HepG2 (cell line): ENCODE measurements around the gene WDR7. TPM values are rescaled to one million over a fixed set of nuclear protein-coding genes. Genes with fewer than 3 reads are reported as not detected.

Experiments used
- ATAC-seq: fragments of 200-7000 bp; cut with Tn5 transposase; 3 replicates; pipeline ENCODE4 v1.9.1; 2020; ENCODE audit warnings: mild to moderate bottlenecking, moderate library complexity
- BruUV-seq: library from RNA; stranded (reverse); fragments of 400-500 nt; replicated peaks from 2 replicates; lab custom pipeline; 2021; lab: Mats Ljungman, UMichigan
- CTCF ChIA-PET: fragments of 300-600 bp; formaldehyde crosslinking; extraction: SDS; loops from one replicate; lab custom pipeline; 2021; ENCODE audit warnings: low total read pairs, inconsistent platforms, low intra/inter-chr PET ratio; lab: Yijun Ruan, JAX
- POLR2A ChIA-PET: fragments of 350-600 bp; sonication (Branson Sonifier 250); formaldehyde crosslinking; loops from one replicate; lab custom pipeline; 2020; ENCODE audit warnings: antibody characterized with exemption, inconsistent platforms; lab: Yijun Ruan, JAX
- DNase-seq: peaks from one replicate; pipeline ENCODE4 v3.0.0-alpha.2; 2015; ENCODE audit warnings: low spot score
- FAIRE-seq: peaks from 3 replicates; lab custom pipeline; 2011; peaks lifted over from hg19 to GRCh38; lab: Jason Lieb, UNC
- H2AFZ ChIP-seq: one replicate; pipeline ENCODE4 v1.6.1; 2011; ENCODE audit warnings: low read length, inconsistent platforms
- H3K27ac ChIP-seq: fragments of 300-600 bp; 3 replicates; pipeline ENCODE4 v1.8.0; 2011; ENCODE audit warnings: mixed run types, mild to moderate bottlenecking, mixed read lengths, low read length, inconsistent platforms; ENCODE audit not compliant: insufficient read depth; ENCODE audit errors: extremely low read length
- H3K27me3 ChIP-seq, 2 experiments: fragments of 200-600 bp in 1 of 2; 2 replicates in 1 of 2; 3 replicates in 1 of 2; pipeline versions ENCODE4 v1.6.0 to v1.8.0; 2011; ENCODE audit warnings: low read length in 2 of 2, mild to moderate bottlenecking in 2 of 2, moderate library complexity in 2 of 2, inconsistent platforms in 1 of 2; ENCODE audit not compliant: insufficient read depth in 2 of 2, control insufficient read depth in 1 of 2
- H3K36me3 ChIP-seq, 2 experiments: fragments of 200-600 bp in 1 of 2; replicated peaks in 1 of 2; 2 replicates in 1 of 2; 3 replicates in 1 of 2; pipeline versions ENCODE4 v1.5.1 to v1.8.0; 2011; ENCODE audit warnings: low read length in 2 of 2, inconsistent platforms in 1 of 2; ENCODE audit not compliant: insufficient read depth in 2 of 2, control insufficient read depth in 1 of 2
- H3K4me1 ChIP-seq: 2 replicates; pipeline ENCODE4 v1.5.1; 2012; ENCODE audit warnings: low read length, inconsistent platforms; ENCODE audit not compliant: insufficient read depth
- H3K4me2 ChIP-seq: 2 replicates; pipeline ENCODE4 v1.6.0; 2011; ENCODE audit warnings: low read depth, low read length, inconsistent platforms
- H3K4me3 ChIP-seq, 3 experiments: fragments of 200-600 bp in 1 of 3; sonication (generic), shearing (Covaris generic) in 1 of 3; replicated peaks in 1 of 3; 2 replicates each; pipeline ENCODE4 v1.5.1; 2011 to 2016; ENCODE audit warnings: low read length in 3 of 3, inconsistent platforms in 2 of 3, low read depth in 2 of 3, mild to moderate bottlenecking in 2 of 3, control low read depth in 1 of 3, mixed read lengths in 1 of 3; ENCODE audit not compliant: insufficient read depth in 1 of 3
- H3K79me2 ChIP-seq: one replicate; pipeline ENCODE4 v1.6.1; 2011; ENCODE audit warnings: low read length, inconsistent platforms; ENCODE audit not compliant: insufficient read depth
- H3K9ac ChIP-seq: 2 replicates; pipeline ENCODE4 v1.6.0; 2011; ENCODE audit warnings: mild to moderate bottlenecking, low read depth, low read length, inconsistent platforms; ENCODE audit not compliant: insufficient read depth
- H3K9me3 ChIP-seq: 2 replicates; pipeline ENCODE4 v1.5.1; 2012; ENCODE audit warnings: mild to moderate bottlenecking, low read length
- H4K20me1 ChIP-seq: 2 replicates; pipeline ENCODE4 v1.6.0; 2011; ENCODE audit warnings: inconsistent platforms, mild to moderate bottlenecking, low read length, moderate library complexity; ENCODE audit not compliant: insufficient read depth
- HMGXB3 ChIP-seq: sonication (generic); formaldehyde crosslinking; IDR thresholded peaks from 2 replicates; pipeline ENCODE4 v1.4.0; 2020; ENCODE audit warnings: missing genetic modification reagents, borderline replicate concordance
- IRF2 ChIP-seq: IDR thresholded peaks from 2 replicates; pipeline ENCODE4 v1.6.1; 2018; ENCODE audit warnings: missing genetic modification reagents, missing compliant biosample characterization
- KDM4B ChIP-seq: sonication (generic); formaldehyde crosslinking; IDR thresholded peaks from 2 replicates; pipeline ENCODE4 v1.4.0; 2020; ENCODE audit warnings: missing genetic modification reagents
- PCBP1 ChIP-seq: fragments of 200-400 bp; formaldehyde crosslinking; IDR thresholded peaks from 2 replicates; pipeline ENCODE4 v1.6.1; 2017; ENCODE audit warnings: mild to moderate bottlenecking, low read depth, low read length, borderline replicate concordance
- RFX3 ChIP-seq: IDR thresholded peaks from 2 replicates; pipeline ENCODE4 v1.6.1; 2016; ENCODE audit warnings: missing biosample characterization, missing genetic modification reagents
- TBL1XR1 ChIP-seq: fragments of 150-350 bp; IDR thresholded peaks from 2 replicates; pipeline ENCODE4 v1.6.1; 2014; ENCODE audit warnings: borderline replicate concordance, low read length; ENCODE audit not compliant: partially characterized antibody
- ZFAT ChIP-seq: sonication (generic); formaldehyde crosslinking; conservative IDR thresholded peaks from 2 replicates; pipeline ENCODE4 v1.8.1; 2023; ENCODE audit warnings: missing genetic modification reagents, inconsistent platforms
- ZFP36 ChIP-seq: fragments of 150-350 bp; IDR thresholded peaks from 2 replicates; pipeline ENCODE4 v1.6.1; 2018; ENCODE audit warnings: borderline replicate concordance, low read length, low read depth; ENCODE audit not compliant: partially characterized antibody
- ZNF557 ChIP-seq: sonication (generic); formaldehyde crosslinking; IDR thresholded peaks from 2 replicates; pipeline ENCODE4 v1.4.0; 2020; ENCODE audit warnings: missing genetic modification reagents
- ZNF660 ChIP-seq: sonication (generic); formaldehyde crosslinking; IDR thresholded peaks from 2 replicates; pipeline ENCODE4 v1.5.1; 2020; ENCODE audit warnings: mild to moderate bottlenecking, low read depth, missing genetic modification reagents, borderline replicate concordance
- ZNF773 ChIP-seq: sonication (generic); formaldehyde crosslinking; IDR thresholded peaks from 2 replicates; pipeline ENCODE4 v1.4.0; 2020; ENCODE audit warnings: missing genetic modification reagents, borderline replicate concordance
- ZNF780A ChIP-seq: sonication (generic); formaldehyde crosslinking; IDR thresholded peaks from 2 replicates; pipeline ENCODE4 v1.8.0; 2022; ENCODE audit warnings: mild to moderate bottlenecking, missing genetic modification reagents, moderate library complexity
- ZNF878 ChIP-seq: sonication (generic); formaldehyde crosslinking; IDR thresholded peaks from 2 replicates; pipeline ENCODE4 v1.8.1; 2023; ENCODE audit warnings: mild to moderate bottlenecking, missing genetic modification reagents, moderate library complexity
- WGBS: methylation state at CpG from one replicate; pipeline ENCODE4 v1.1.6; 2017; ENCODE audit warnings: low lambda C conversion rate; 5-methylcytosine and 5-hydroxymethylcytosine counted together
- in situ Hi-C: cut with HindIII; loops from 2 replicates; pipeline ENCODE4 v1.10.0; 2017; ENCODE audit warnings: low pct_unique_long_range_greater_than_20kb; ENCODE audit not compliant: extremely low pct_ligation_motif_present
- intact Hi-C: fragments of 100-400 bp; cut with micrococcal nuclease; formaldehyde crosslinking; loops from one replicate; pipeline ENCODE4 v1.10.0; 2022; ENCODE audit not compliant: unreplicated experiment
- polyA plus RNA-seq, 8 experiments: library from polyadenylated mRNA; depleted of rRNA in 3 of 8; stranded (reverse) in 7 of 8; unstranded in 1 of 8; fragments of >200 nt; fragmentation: Illumina TruSeq in 4 of 8; extraction: Trizol in 4 of 8; gene quantifications; 2 replicates each; pipeline versions ENCODE4 v1.2.1 to v1.2.3, GENCODE V29; 2011 to 2016; ENCODE audit warnings: low read depth in 4 of 8, missing spikeins in 1 of 8, mixed read lengths in 1 of 8; ENCODE audit not compliant: insufficient read depth in 1 of 8
- total RNA-seq, 5 experiments: library from RNA; depleted of rRNA; stranded (reverse); fragments of >200 nt; fragmentation: Illumina TruSeq; extraction: Trizol; gene quantifications; 2 replicates each; pipeline ENCODE4 v1.2.3, GENCODE V29; 2016; ENCODE audit warnings: low read depth in 1 of 5
- TF ChIP-seq, protein P1 (sequence below): sonication (generic); formaldehyde crosslinking; IDR thresholded peaks from 2 replicates; pipeline ENCODE4 v1.4.0; 2020; ENCODE audit warnings: low read depth, mild to moderate bottlenecking, missing genetic modification reagents
- TF ChIP-seq, protein P2 (sequence below): sonication (generic); formaldehyde crosslinking; IDR thresholded peaks from 2 replicates; pipeline ENCODE4; 2020; ENCODE audit warnings: missing genetic modification reagents, mild to moderate bottlenecking, borderline replicate concordance
- TF ChIP-seq, protein P3 (sequence below): sonication (generic); formaldehyde crosslinking; IDR thresholded peaks from 2 replicates; pipeline ENCODE4 v1.5.0; 2020; ENCODE audit warnings: missing genetic modification reagents

Gene WDR7
- total and polyA plus RNA-seq, 2 of the 13 experiments (the other 11 are each of a cell fraction or from before 2014, with no cell fraction given): 2.0 to 7.8 TPM

DNA sequence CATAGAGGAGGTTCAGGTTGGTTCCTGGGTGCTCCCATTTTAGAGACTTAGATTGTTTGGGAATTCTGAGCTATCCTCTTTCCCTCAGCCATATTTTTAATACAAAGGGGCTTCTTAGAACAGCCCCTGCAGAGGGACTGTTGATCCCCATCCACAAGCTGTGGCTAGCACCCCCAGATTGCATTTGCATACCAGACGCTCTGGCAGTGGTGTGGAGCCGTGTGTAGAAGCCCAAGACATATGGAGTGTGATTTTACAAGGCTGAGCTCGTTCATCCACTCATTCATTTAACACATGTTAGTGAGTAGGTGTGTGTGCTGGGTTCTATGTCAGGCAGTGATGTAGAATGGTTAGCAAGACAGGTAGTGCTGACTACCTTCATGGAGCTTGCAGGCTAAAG, 329.0 kb downstream of the WDR7 start:
- H3K36me3 ChIP-seq: no peaks in the 10 kb centered on the region
- DNase-seq (no peak), ATAC-seq (no peak), FAIRE-seq (no peak)
- 0 out of 2 replicates have a peak, but pooled peaks cover 4% of the 10 kb centered on the region for H3K4me1 ChIP-seq
- H3K9me3 ChIP-seq: no peaks in the 10 kb centered on the region
- in situ Hi-C loops: no loop called here
- H4K20me1 ChIP-seq: no peaks in the 10 kb centered on the region
- CTCF ChIA-PET: no interaction called here
- WGBS: 80% methylated on average over 3 of the region's 3 CpGs
- no peak overlapping the region for H3K4me3 ChIP-seq
- H3K4me2 ChIP-seq: no peak overlapping the region
- POLR2A ChIA-PET: no interaction called here
- no TSS peak for BruUV-seq
- H3K27me3 ChIP-seq: no peaks in the 10 kb centered on the region
- H3K79me2 ChIP-seq: no peaks in the 10 kb centered on the region
- no peak overlapping the region for H2AFZ ChIP-seq
- H3K9ac ChIP-seq: no peak overlapping the region
- intact Hi-C loops: loop anchor here (10.0 kb wide), 1 partner anchor 195 kb away; no protein-coding TSS in a partner anchor
- H3K27ac ChIP-seq: no peak overlapping the region
- TF ChIP-seq ZFAT (CRISPR knock-in tag) (no peak), ZFP36 (no peak), RFX3 (CRISPR knock-in tag) (no peak), KDM4B (CRISPR knock-in tag) (no peak), ZNF878 (no peak), TBL1XR1 (no peak), PCBP1 (no peak), IRF2 (CRISPR knock-in tag) (no peak), ZNF780A (CRISPR knock-in tag) (no peak), ZNF660 (CRISPR knock-in tag) (no peak), ZNF557 (CRISPR knock-in tag) (no peak), ZNF773 (CRISPR knock-in tag) (no peak), HMGXB3 (CRISPR knock-in tag) (no peak)
- TF ChIP-seq, protein P1, sequence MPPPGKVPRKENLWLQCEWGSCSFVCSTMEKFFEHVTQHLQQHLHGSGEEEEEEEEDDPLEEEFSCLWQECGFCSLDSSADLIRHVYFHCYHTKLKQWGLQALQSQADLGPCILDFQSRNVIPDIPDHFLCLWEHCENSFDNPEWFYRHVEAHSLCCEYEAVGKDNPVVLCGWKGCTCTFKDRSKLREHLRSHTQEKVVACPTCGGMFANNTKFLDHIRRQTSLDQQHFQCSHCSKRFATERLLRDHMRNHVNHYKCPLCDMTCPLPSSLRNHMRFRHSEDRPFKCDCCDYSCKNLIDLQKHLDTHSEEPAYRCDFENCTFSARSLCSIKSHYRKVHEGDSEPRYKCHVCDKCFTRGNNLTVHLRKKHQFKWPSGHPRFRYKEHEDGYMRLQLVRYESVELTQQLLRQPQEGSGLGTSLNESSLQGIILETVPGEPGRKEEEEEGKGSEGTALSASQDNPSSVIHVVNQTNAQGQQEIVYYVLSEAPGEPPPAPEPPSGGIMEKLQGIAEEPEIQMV (CRISPR knock-in tag): no peak
- TF ChIP-seq, protein P2, sequence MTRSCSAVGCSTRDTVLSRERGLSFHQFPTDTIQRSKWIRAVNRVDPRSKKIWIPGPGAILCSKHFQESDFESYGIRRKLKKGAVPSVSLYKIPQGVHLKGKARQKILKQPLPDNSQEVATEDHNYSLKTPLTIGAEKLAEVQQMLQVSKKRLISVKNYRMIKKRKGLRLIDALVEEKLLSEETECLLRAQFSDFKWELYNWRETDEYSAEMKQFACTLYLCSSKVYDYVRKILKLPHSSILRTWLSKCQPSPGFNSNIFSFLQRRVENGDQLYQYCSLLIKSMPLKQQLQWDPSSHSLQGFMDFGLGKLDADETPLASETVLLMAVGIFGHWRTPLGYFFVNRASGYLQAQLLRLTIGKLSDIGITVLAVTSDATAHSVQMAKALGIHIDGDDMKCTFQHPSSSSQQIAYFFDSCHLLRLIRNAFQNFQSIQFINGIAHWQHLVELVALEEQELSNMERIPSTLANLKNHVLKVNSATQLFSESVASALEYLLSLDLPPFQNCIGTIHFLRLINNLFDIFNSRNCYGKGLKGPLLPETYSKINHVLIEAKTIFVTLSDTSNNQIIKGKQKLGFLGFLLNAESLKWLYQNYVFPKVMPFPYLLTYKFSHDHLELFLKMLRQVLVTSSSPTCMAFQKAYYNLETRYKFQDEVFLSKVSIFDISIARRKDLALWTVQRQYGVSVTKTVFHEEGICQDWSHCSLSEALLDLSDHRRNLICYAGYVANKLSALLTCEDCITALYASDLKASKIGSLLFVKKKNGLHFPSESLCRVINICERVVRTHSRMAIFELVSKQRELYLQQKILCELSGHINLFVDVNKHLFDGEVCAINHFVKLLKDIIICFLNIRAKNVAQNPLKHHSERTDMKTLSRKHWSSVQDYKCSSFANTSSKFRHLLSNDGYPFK (CRISPR knock-in tag): no peak
- TF ChIP-seq, protein P3, sequence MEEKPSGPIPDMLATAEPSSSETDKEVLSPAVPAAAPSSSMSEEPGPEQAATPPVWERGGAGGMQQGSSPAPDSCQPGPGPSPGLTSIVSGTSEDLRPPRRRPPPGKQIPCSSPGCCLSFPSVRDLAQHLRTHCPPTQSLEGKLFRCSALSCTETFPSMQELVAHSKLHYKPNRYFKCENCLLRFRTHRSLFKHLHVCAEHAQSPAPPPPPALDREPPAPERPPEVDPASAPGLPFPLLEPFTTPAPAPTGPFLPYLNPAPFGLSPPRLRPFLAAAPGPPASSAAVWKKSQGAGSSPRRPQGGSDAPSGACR (CRISPR knock-in tag): no peak
